Mesothelial cell of epicardium (in vitro differentiated cells): ENCODE data around the gene MLXIP. TPM values are rescaled to one million over a fixed set of nuclear protein-coding genes. Genes with fewer than 3 reads are reported as not detected.
"Not testable (repeated sequence)": the region's sequence is repeated elsewhere in the genome, so short reads cannot be mapped to it uniquely, and the experiment has no call there.

Experiments
- DNase-seq, 2 experiments: peaks; one replicate each; pipeline ENCODE4 v3.0.0; 2021; ENCODE audit warnings: low spot score in 2 of 2; ENCODE audit not compliant: unreplicated experiment in 2 of 2
- H3K27ac Mint-ChIP-seq: 2 replicates; pipeline ENCODE4 v1.8.0; 2021; ENCODE audit warnings: mixed read lengths
- H3K27me3 Mint-ChIP-seq: 2 replicates; pipeline ENCODE4 v1.8.0; 2021; ENCODE audit warnings: low read depth, mixed read lengths
- H3K36me3 Mint-ChIP-seq: 2 replicates; pipeline ENCODE4 v1.8.0; 2021; ENCODE audit warnings: mixed read lengths
- H3K4me1 Mint-ChIP-seq: 2 replicates; pipeline ENCODE4 v1.8.0; 2021; ENCODE audit warnings: mixed read lengths
- H3K4me3 Mint-ChIP-seq: 2 replicates; pipeline ENCODE4 v1.8.0; 2021; ENCODE audit warnings: mild to moderate bottlenecking, moderate library complexity, mixed read lengths
- H3K9me3 Mint-ChIP-seq: 2 replicates; pipeline ENCODE4 v1.8.0; 2021; ENCODE audit warnings: mixed read lengths
- total RNA-seq: library from RNA; stranded (reverse); gene quantifications from 3 replicates; pipeline ENCODE4 v1.2.1, GENCODE V29; 2021
- TF ChIP-seq, protein P1 (sequence below): fragments of 200-600 bp; sonication (generic); IDR thresholded peaks from one replicate; pipeline ENCODE4 v1.5.0; 2021; ENCODE audit warnings: antibody characterized with exemption; ENCODE audit not compliant: unreplicated experiment

The MLXIP gene
- total RNA-seq, 1 donor from 2014 or later = 65.3 TPM

DNA sequence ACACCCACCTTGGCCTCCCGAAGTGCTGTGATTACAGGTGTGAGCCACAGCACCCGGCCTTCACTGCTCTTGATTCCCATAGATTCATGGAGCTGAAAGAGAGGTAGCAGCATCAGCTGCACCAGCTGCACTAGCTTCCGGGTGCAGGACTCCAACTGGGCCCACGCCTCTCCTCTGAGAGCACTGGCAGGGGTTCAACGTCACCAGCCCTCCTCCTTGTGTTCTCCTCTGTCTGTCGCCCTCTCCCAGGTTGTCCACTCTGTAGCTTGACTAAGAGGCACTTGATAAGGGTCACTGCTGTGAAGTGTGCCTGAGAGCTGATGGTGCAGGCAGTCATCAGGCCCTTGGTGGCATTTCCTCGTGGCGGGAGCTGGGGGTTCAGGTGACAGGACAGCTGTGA lies 28.3 kb downstream of the MLXIP start:
- Mint-ChIP-seq H3K27me3 (no peaks in the 10 kb centered on the region), H3K36me3 (peaks cover 10% of the 10 kb centered on the region), H3K27ac (no peak overlapping the region), H3K4me3 (no peak overlapping the region), H3K9me3 (peaks cover 5% of the 10 kb centered on the region), H3K4me1 (peaks cover 6% of the 10 kb centered on the region)
- TF ChIP-seq, protein P1, sequence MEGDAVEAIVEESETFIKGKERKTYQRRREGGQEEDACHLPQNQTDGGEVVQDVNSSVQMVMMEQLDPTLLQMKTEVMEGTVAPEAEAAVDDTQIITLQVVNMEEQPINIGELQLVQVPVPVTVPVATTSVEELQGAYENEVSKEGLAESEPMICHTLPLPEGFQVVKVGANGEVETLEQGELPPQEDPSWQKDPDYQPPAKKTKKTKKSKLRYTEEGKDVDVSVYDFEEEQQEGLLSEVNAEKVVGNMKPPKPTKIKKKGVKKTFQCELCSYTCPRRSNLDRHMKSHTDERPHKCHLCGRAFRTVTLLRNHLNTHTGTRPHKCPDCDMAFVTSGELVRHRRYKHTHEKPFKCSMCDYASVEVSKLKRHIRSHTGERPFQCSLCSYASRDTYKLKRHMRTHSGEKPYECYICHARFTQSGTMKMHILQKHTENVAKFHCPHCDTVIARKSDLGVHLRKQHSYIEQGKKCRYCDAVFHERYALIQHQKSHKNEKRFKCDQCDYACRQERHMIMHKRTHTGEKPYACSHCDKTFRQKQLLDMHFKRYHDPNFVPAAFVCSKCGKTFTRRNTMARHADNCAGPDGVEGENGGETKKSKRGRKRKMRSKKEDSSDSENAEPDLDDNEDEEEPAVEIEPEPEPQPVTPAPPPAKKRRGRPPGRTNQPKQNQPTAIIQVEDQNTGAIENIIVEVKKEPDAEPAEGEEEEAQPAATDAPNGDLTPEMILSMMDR = no peak
- no peak for DNase-seq

DNA sequence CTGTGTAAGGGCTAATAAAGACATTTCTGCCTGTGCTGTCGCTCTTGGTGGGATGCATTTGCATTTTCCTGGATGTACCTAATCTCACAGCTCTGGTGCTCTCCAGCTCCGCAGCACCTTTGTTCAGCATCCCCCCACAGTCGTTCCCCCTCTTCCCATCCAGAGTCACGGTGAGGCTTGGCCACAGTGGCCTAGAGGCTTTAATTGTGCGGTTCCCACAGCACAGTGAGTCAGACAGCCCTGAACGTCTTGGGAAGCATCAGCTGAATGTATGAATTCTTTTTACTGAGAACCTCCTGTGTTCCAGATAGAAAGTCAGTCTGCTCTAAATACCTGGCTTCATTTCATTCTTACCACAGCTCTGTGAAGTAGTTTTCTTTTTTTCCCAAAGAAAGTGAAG lies 28.7 kb downstream of the MLXIP start:
- no peaks in the 10 kb centered on the region for H3K27me3 Mint-ChIP-seq
- peaks cover 5% of the 10 kb centered on the region for H3K9me3 Mint-ChIP-seq
- no peak for DNase-seq
- H3K27ac Mint-ChIP-seq = no peak overlapping the region
- H3K4me3 Mint-ChIP-seq = no peak overlapping the region
- H3K4me1 Mint-ChIP-seq = peaks cover 10% of the 10 kb centered on the region
- TF ChIP-seq, protein P1 = no peak
- H3K36me3 Mint-ChIP-seq = peaks cover 10% of the 10 kb centered on the region

DNA sequence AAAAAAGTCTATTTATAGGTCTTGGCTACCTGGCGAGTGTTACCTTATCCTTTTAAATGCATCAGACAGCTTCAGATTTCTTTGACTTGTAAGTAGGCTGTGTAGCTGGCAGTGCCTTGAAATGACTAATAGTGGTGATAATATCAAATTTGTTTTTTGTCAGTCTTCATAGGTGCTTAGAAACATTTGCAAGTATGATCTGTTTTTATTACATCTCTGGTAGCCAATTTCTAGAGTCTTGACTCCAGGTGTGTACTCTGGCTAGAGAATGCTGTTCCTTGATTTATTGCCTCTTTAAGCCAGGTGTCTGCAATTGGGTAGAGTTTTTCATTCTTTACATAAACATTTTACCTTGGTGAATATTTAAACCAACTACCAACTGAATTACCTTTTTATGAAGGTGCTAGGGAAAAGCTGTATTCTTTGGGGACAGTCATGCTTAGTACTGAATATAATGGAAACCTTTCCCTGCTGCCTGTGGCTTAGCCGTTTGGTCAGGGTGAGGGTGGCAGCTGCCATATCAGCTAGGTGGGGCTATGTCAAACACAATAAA lies 32.6 kb downstream of the MLXIP start:
- Mint-ChIP-seq H3K36me3 (no peaks in the 10 kb centered on the region), H3K4me1 (peaks cover 7% of the 10 kb centered on the region), H3K27me3 (no peaks in the 10 kb centered on the region), H3K9me3 (no peaks in the 10 kb centered on the region), H3K27ac (peak overlapping the region; percentile 16), H3K4me3 (no peak overlapping the region)
- no peak for DNase-seq
- TF ChIP-seq, protein P1 = no peak

DNA sequence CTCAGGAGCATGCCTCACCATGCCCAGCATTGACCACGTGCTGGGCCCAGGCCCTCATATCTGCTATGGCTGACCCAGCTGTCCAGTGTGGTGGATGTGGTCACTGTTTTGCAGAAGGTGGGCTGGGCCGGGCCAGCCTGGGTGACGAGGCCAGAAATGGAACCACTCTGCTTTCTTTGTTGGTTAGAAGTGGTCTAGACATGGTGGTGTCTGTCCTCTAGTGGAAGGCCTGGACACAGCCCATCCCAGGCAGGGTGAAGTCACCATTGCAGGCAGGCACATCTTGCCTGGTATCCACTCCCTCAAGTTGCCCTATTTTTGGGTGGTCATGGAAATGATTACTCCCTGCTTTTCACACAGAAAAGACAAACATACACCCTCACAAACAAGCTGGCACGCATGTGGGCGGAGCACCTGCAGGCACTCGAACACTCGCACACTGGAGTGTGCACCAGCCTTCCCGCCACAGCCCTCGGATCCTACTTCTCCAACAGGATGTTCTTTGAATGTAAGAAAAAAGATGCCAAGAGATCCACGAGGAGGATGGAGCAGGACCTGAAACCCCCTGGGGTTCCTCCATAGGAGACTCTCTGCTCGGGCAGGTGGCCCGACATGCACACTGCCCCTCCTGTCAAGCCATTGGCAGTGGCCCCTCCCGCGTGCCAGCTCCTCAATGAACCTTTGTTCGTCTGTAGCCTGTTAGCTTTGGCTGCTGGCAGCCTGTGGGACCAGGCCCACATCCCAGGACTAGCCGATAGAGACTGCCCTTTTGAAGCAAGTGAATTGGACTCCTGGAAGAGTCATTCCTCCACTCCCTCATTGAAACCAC lies 38.4 kb downstream of the MLXIP start:
- Mint-ChIP-seq H3K4me3 (no peak overlapping the region), H3K27ac (no peak overlapping the region), H3K9me3 (no peaks in the 10 kb centered on the region), H3K4me1 (peaks cover 3% of the 10 kb centered on the region), H3K27me3 (no peaks in the 10 kb centered on the region), H3K36me3 (peaks cover 2% of the 10 kb centered on the region)
- TF ChIP-seq, protein P1 = no peak
- DNase-seq = no peak

DNA sequence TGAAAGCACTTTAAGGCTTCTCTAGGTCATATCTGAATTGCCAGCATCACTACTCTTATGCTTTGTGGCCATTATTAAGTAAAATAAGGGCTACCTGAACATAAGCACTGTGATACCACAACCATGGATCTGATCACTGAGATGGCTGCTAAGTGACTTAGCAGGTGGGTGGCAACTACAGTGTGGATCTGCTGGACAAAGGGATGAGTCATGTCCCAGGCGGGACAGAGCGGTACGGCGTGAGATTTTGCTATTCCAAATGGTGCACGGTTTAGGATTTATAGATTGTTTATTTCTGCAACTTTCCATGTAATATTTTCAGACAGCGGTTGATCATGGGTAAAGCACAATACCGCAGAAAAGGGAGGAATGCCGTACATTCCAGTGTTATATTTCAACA lies 39.4 kb downstream of the MLXIP start:
- TF ChIP-seq, protein P1 = no peak
- no peak overlapping the region for H3K4me3 Mint-ChIP-seq
- no peak overlapping the region for H3K27ac Mint-ChIP-seq
- H3K36me3 Mint-ChIP-seq = peaks cover 2% of the 10 kb centered on the region
- no peaks in the 10 kb centered on the region for H3K9me3 Mint-ChIP-seq
- DNase-seq = no peak
- no peaks in the 10 kb centered on the region for H3K4me1 Mint-ChIP-seq
- no peaks in the 10 kb centered on the region for H3K27me3 Mint-ChIP-seq

DNA sequence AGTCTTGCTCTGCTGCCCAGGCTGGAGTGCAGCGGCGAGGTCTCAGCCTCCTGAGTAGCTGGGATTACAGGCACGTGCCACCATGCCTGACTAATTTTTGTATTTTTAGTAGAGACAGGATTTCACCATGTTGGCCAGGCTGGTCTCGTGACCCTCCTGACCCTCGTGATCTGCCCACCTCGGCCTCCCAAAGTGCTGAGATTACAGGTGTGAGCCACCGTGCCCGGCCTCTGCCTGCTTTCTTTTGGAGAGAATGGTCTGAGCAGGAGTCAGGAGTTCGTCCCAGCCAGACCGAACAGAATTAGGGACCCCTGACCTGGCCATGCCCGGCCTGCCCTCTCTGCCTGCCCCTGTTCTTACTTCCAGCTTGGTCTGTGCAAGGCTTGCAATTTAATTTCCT lies 42.8 kb downstream of the MLXIP start:
- not testable (repeated sequence) for H3K27ac Mint-ChIP-seq, H3K27me3 Mint-ChIP-seq, H3K9me3 Mint-ChIP-seq, H3K4me1 Mint-ChIP-seq, H3K4me3 Mint-ChIP-seq, DNase-seq, H3K36me3 Mint-ChIP-seq
